SK-N-SH (cell line): ENCODE data around the gene PRKG1. TPM values are rescaled to one million over a fixed set of nuclear protein-coding genes. Genes with fewer than 3 reads are reported as not detected.

Experiments used
- CTCF ChIA-PET: fragments of 300-600, 350-600 bp; formaldehyde crosslinking; extraction: SDS; loops from one replicate; lab custom pipeline; 2021; lab: Yijun Ruan, JAX
- POLR2A ChIA-PET: fragments of 350-600 bp; sonication (Branson Sonifier 250); formaldehyde crosslinking; extraction: SDS; loops from one replicate; lab custom pipeline; 2020; ENCODE audit warnings: antibody characterized with exemption, inconsistent platforms; lab: Yijun Ruan, JAX
- DNase-seq: peaks from one replicate; pipeline ENCODE4 v3.0.0; 2012
- H2AFZ ChIP-seq: fragments of 200-600 bp; sonication (generic); 2 replicates; pipeline ENCODE4 v1.8.1; 2016; ENCODE audit warnings: antibody characterized with exemption, mild to moderate bottlenecking, low read depth
- H3F3A ChIP-seq: fragments of 200-600 bp; sonication (generic); replicated peaks from 2 replicates; pipeline ENCODE3; 2016; ENCODE audit warnings: antibody characterized with exemption, mild to moderate bottlenecking; ENCODE audit not compliant: insufficient read depth
- H3K27ac ChIP-seq, 2 experiments: fragments of 200-500 bp in 1 of 2; fragments of 200-600 bp in 1 of 2; sonication (Bioruptor generic) in 1 of 2; sonication (generic), shearing (Covaris generic) in 1 of 2; 2 replicates each; pipeline versions ENCODE4 v1.5.1 to v1.6.1; 2014 to 2016; ENCODE audit warnings: low read depth in 2 of 2, inconsistent platforms in 1 of 2, low read length in 1 of 2, mild to moderate bottlenecking in 1 of 2, mixed read lengths in 1 of 2
- H3K27me3 ChIP-seq: fragments of 200-600 bp; sonication (generic), shearing (Covaris generic); 2 replicates; pipeline ENCODE4 v1.6.1; 2016; ENCODE audit warnings: mixed run types; ENCODE audit not compliant: insufficient read depth
- H3K36me3 ChIP-seq, 2 experiments: fragments of 200-500 bp in 1 of 2; fragments of 200-600 bp in 1 of 2; sonication (Bioruptor generic) in 1 of 2; sonication (generic) in 1 of 2; replicated peaks in 1 of 2; 2 replicates each; pipeline versions ENCODE3 to v1.5.1; 2014 to 2016; ENCODE audit warnings: low read length in 1 of 2, mild to moderate bottlenecking in 1 of 2; ENCODE audit not compliant: insufficient read depth in 2 of 2, control insufficient read depth in 1 of 2
- H3K4me1 ChIP-seq, 2 experiments: fragments of 200-500 bp in 1 of 2; fragments of 200-600 bp in 1 of 2; sonication (Bioruptor generic) in 1 of 2; sonication (generic), shearing (Covaris generic) in 1 of 2; 2 replicates each; pipeline versions ENCODE4 v1.5.1 to v1.6.1; 2014 to 2016; ENCODE audit warnings: low read depth in 1 of 2, low read length in 1 of 2, mixed run types in 1 of 2; ENCODE audit not compliant: insufficient read depth in 2 of 2, control insufficient read depth in 1 of 2
- H3K4me2 ChIP-seq: fragments of 200-600 bp; sonication (generic), shearing (Covaris generic); 2 replicates; pipeline ENCODE4 v1.6.1; 2017; ENCODE audit warnings: mixed run types
- H3K4me3 ChIP-seq, 2 experiments: fragments of 200-500 bp in 1 of 2; fragments of 200-600 bp in 1 of 2; sonication (Bioruptor generic) in 1 of 2; sonication (generic), shearing (Covaris generic) in 1 of 2; 2 replicates each; pipeline versions ENCODE4 v1.5.1 to v1.8.1; 2014 to 2016; ENCODE audit warnings: low read depth in 2 of 2, inconsistent platforms in 1 of 2, low read length in 1 of 2, mild to moderate bottlenecking in 1 of 2, mixed read lengths in 1 of 2, moderate library complexity in 1 of 2
- H3K79me2 ChIP-seq: fragments of 200-600 bp; sonication (generic); 2 replicates; pipeline ENCODE4 v1.8.1; 2017; ENCODE audit warnings: mild to moderate bottlenecking; ENCODE audit not compliant: insufficient read depth
- H3K9ac ChIP-seq: fragments of 200-600 bp; sonication (generic); 2 replicates; pipeline ENCODE4 v1.6.1; 2017; ENCODE audit warnings: mixed run types
- H3K9me2 ChIP-seq: fragments of 200-600 bp; sonication (generic); 2 replicates; pipeline ENCODE4 v1.6.1; 2017; ENCODE audit warnings: mixed run types
- H3K9me3 ChIP-seq: fragments of 200-600 bp; sonication (generic); 2 replicates; pipeline ENCODE4 v1.6.1; 2017; ENCODE audit warnings: mixed run types, mild to moderate bottlenecking, moderate library complexity
- H4K20me1 ChIP-seq: fragments of 200-600 bp; sonication (generic); 2 replicates; pipeline ENCODE4 v1.6.1; 2017; ENCODE audit warnings: mild to moderate bottlenecking, mixed run types; ENCODE audit not compliant: insufficient read depth
- ELF1 ChIP-seq: IDR thresholded peaks from 2 replicates; pipeline ENCODE4 v1.4.0; 2012
- FOSL2 ChIP-seq: IDR thresholded peaks from 2 replicates; pipeline ENCODE4 v1.4.0; 2012; ENCODE audit warnings: low read depth, mild to moderate bottlenecking, moderate library complexity, borderline replicate concordance
- FOXJ3 ChIP-seq: sonication (generic); formaldehyde crosslinking; IDR thresholded peaks from 2 replicates; pipeline ENCODE4 v1.5.1; 2020; ENCODE audit warnings: mild to moderate bottlenecking, missing genetic modification reagents
- FOXM1 ChIP-seq: IDR thresholded peaks from 2 replicates; pipeline ENCODE4 v1.4.0; 2012; ENCODE audit warnings: low read depth, mild to moderate bottlenecking
- IRF3 ChIP-seq: fragments of 150-350 bp; IDR thresholded peaks from 2 replicates; pipeline ENCODE4 v1.6.1; 2016; ENCODE audit warnings: mild to moderate bottlenecking, low read depth, low read length
- JUND ChIP-seq: IDR thresholded peaks from 2 replicates; pipeline ENCODE4 v1.4.0; 2012
- NFIC ChIP-seq: IDR thresholded peaks from 2 replicates; pipeline ENCODE4 v1.4.0; 2012; ENCODE audit warnings: borderline replicate concordance
- NRF1 ChIP-seq: IDR thresholded peaks from 2 replicates; pipeline ENCODE4 v1.6.1; 2012; ENCODE audit warnings: low read depth, mild to moderate bottlenecking, low read length
- PBX3 ChIP-seq: IDR thresholded peaks from 2 replicates; pipeline ENCODE4; 2012
- RAD21 ChIP-seq: IDR thresholded peaks from 2 replicates; pipeline ENCODE4 v1.6.1; 2012; ENCODE audit warnings: mild to moderate bottlenecking, low read length
- REST ChIP-seq: IDR thresholded peaks from 2 replicates; pipeline ENCODE4 v1.6.1; 2012; ENCODE audit warnings: mild to moderate bottlenecking, low read depth, low read length, moderate library complexity
- SIN3A ChIP-seq: IDR thresholded peaks from 2 replicates; pipeline ENCODE4 v1.6.1; 2012; ENCODE audit warnings: low read depth, mild to moderate bottlenecking, low read length, moderate library complexity, borderline replicate concordance
- TEAD4 ChIP-seq: IDR thresholded peaks from 2 replicates; pipeline ENCODE4 v1.4.0; 2012; ENCODE audit warnings: mild to moderate bottlenecking, borderline replicate concordance; ENCODE audit not compliant: insufficient read depth
- YY1 ChIP-seq: IDR thresholded peaks from 2 replicates; pipeline ENCODE4 v1.4.0; 2012; ENCODE audit warnings: low read depth, mild to moderate bottlenecking
- WGBS: methylation state at CpG from one replicate; pipeline ENCODE4 v1.1.6; 2017; ENCODE audit warnings: low lambda C conversion rate; 5-methylcytosine and 5-hydroxymethylcytosine counted together
- polyA plus RNA-seq, 3 experiments: library from polyadenylated mRNA; depleted of rRNA; stranded (reverse); fragments of >200 nt; gene quantifications; 2 replicates each; pipeline ENCODE4 v1.2.3, GENCODE V29; 2012

Gene PRKG1
- polyA plus RNA-seq, 1 of the 3 experiments (the other 2 are of a cell fraction) = 4.1 TPM

GRCh38 chr10:51377932-51378599 lies 303.8 kb downstream of the PRKG1 start:
- Histone ChIP-seq H3K36me3 (no peaks in the 10 kb centered on the region), H3K4me3 (no peak overlapping the region), H3K79me2 (no peaks in the 10 kb centered on the region), H3K4me2 (0 out of 2 replicates have a peak overlapping the region, but pooled peaks have one; percentile 13), H3K4me1 (no peaks in the 10 kb centered on the region; a peak in 1 of 4 replicates), H3K27ac (peak overlapping the region in 1 of 2 experiments; percentile 13; a peak in 1 of 4 replicates), H3K9me2 (no peaks in the 10 kb centered on the region), H3K9me3 (no peaks in the 10 kb centered on the region), H4K20me1 (no peaks in the 10 kb centered on the region), H2AFZ (no peak overlapping the region), H3K9ac (no peak overlapping the region), H3F3A (peaks cover 14% of the 10 kb centered on the region), H3K27me3 (no peaks in the 10 kb centered on the region)
- ChIA-PET CTCF (interaction anchor here (1.1 to 3.9 kb wide), 3 partner anchors 11 to 314 kb away, joined by 3 to 20 read pairs (median 7); no protein-coding TSS in a partner anchor), POLR2A (no interaction called here)
- TF ChIP-seq JUND = peak; percentile 38
- peak; percentile 70 for TF ChIP-seq PBX3
- no peak for TF ChIP-seq REST
- 47% methylated on average over 3 of the region's 3 CpGs for WGBS
- no peak for DNase-seq

GRCh38 chr10:51382181-51382580 lies 307.9 kb downstream of the PRKG1 start:
- Histone ChIP-seq H4K20me1 (no peaks in the 10 kb centered on the region), H3K9ac (no peak overlapping the region), H3K4me3 (no peak overlapping the region), H3K9me2 (no peaks in the 10 kb centered on the region), H3K9me3 (no peaks in the 10 kb centered on the region), H3K4me2 (no peak overlapping the region), H3F3A (peaks cover 14% of the 10 kb centered on the region), H3K79me2 (no peaks in the 10 kb centered on the region), H3K27me3 (no peaks in the 10 kb centered on the region), H3K4me1 (no peaks in the 10 kb centered on the region; a peak in 2 of 4 replicates), H3K27ac (peak overlapping the region in 1 of 2 experiments; percentile 76; a peak in 2 of 4 replicates), H3K36me3 (no peaks in the 10 kb centered on the region), H2AFZ (no peak overlapping the region)
- TF ChIP-seq SIN3A = no peak
- no peak for TF ChIP-seq FOSL2
- TF ChIP-seq FOXM1 = no peak
- TF ChIP-seq FOXJ3 (CRISPR knock-in tag) = no peak
- TF ChIP-seq NRF1 = no peak
- no peak for TF ChIP-seq YY1
- no peak for TF ChIP-seq NFIC
- no peak for TF ChIP-seq IRF3
- TF ChIP-seq RAD21 = no peak
- no peak for TF ChIP-seq ELF1
- TF ChIP-seq TEAD4 = no peak
- no peak for DNase-seq
- WGBS = 84% methylated on average over 1 of the region's 1 CpG
- ChIA-PET POLR2A (no interaction called here), CTCF (interaction anchor here (0.5 kb wide), 1 partner anchor 135 kb away, joined by 3 read pairs; no protein-coding TSS in a partner anchor)
